Sigmoid colon (tissue), 7 donors: ENCODE results near the gene MATCAP1. TPM values are rescaled to one million over a fixed set of nuclear protein-coding genes. Genes with fewer than 3 reads are reported as not detected.

ENCODE experiments used
- DNase-seq: peaks from one replicate; pipeline ENCODE4 v3.0.0-alpha.2; 2019
- H3K27ac ChIP-seq, 4 donors: fragments of 200-600 bp; sonication (generic); one replicate each; pipeline ENCODE4 v1.5.1; 2016 to 2019; ENCODE audit warnings: mild to moderate bottlenecking in 1 of 4
- H3K27me3 ChIP-seq, 3 donors: fragments of 200-600 bp; sonication (generic); one replicate each; pipeline ENCODE4 v1.5.1; 2019; ENCODE audit warnings: mild to moderate bottlenecking in 1 of 3
- H3K36me3 ChIP-seq, 4 donors: fragments of 200-600 bp; sonication (generic); one replicate each; pipeline ENCODE4 v1.5.1; 2016 to 2019
- H3K4me1 ChIP-seq, 4 donors: fragments of 200-600 bp; sonication (generic); one replicate each; pipeline ENCODE4 v1.5.1; 2017 to 2019
- H3K4me3 ChIP-seq, 4 donors: fragments of 200-600 bp; sonication (generic); one replicate each; pipeline ENCODE4 v1.5.1; 2017 to 2019; ENCODE audit warnings: mild to moderate bottlenecking in 2 of 4, moderate library complexity in 1 of 4
- H3K9me3 ChIP-seq, 4 donors: fragments of 200-600 bp in 3 of 4; sonication (generic) in 3 of 4; one replicate each; pipeline versions ENCODE4 v1.5.1 to v1.6.1; 2013 to 2019
- CTCF ChIP-seq, 4 experiments: fragments of 450-650 bp in 3 of 4; fragments of 200-600 bp in 1 of 4; IDR thresholded peaks; one replicate each; pipeline ENCODE4 v1.5.1; 2016 to 2019; ENCODE audit warnings: antibody characterized with exemption in 4 of 4, mild to moderate bottlenecking in 3 of 4, moderate library complexity in 2 of 4
- EP300 ChIP-seq, 4 donors: sonication (generic); formaldehyde crosslinking; IDR thresholded peaks; one replicate each; pipeline ENCODE4 v1.6.1; 2017; ENCODE audit warnings: antibody characterized with exemption in 4 of 4
- POLR2A ChIP-seq, 2 donors: fragments of 450-650 bp; IDR thresholded peaks; one replicate each; pipeline ENCODE4 v1.6.1; 2016; ENCODE audit warnings: antibody characterized with exemption in 2 of 2, mild to moderate bottlenecking in 2 of 2, moderate library complexity in 2 of 2
- POLR2AphosphoS5 ChIP-seq, 4 donors: sonication (generic); formaldehyde crosslinking; IDR thresholded peaks; one replicate each; pipeline ENCODE4 v1.6.1; 2017; ENCODE audit warnings: antibody characterized with exemption in 4 of 4
- WGBS, 2 donors: extraction: QIAGEN DNeasy Blood & Tissue Kit; methylation state at CpG; one replicate each; pipeline ENCODE4 v1.1.7; 2013; 5-methylcytosine and 5-hydroxymethylcytosine counted together
- intact Hi-C: fragments of 100-400 bp; cut with DNase I; formaldehyde crosslinking; loops from one replicate; pipeline ENCODE4 v1.15.1; 2023
- polyA plus RNA-seq, 3 donors: library from polyadenylated mRNA; stranded (reverse); fragments of 200-250 nt; gene quantifications; one replicate each; pipeline ENCODE4 v1.2.3, GENCODE V29; 2013
- total RNA-seq, 4 donors: library from RNA; depleted of rRNA; stranded (reverse); fragments of >200 nt; gene quantifications; one replicate each; pipeline ENCODE4 v1.1.0, GENCODE V29; 2016
- donor health status: healthy with polysubstance abuse.
- donor health status: Bipolar disorder and iron deficiency.
- donor health status: healthy.

MATCAP1 gene
- total and polyA plus RNA-seq, 7 donors = 3.0 to 30.3 (median 9.4) TPM

GRCh38 chr16:67166110-67166547, 17.6 kb downstream of the MATCAP1 start:
- no peak for DNase-seq
- intact Hi-C loops = no loop called here
- H3K9me3 ChIP-seq = no peaks in the 10 kb centered on the region
- peaks cover 0 to 77% (median 73%) of the 10 kb centered on the region in 4 donors for H3K4me1 ChIP-seq
- H3K27me3 ChIP-seq = peaks cover 34 to 53% (median 46%) of the 10 kb centered on the region in 3 donors
- H3K27ac ChIP-seq = peak overlapping the region in 2 of 4 donors; percentile 6 to 88
- no peak for TF ChIP-seq EP300 (IDR thresholded peaks at IDR 0.05)
- no peak for TF ChIP-seq POLR2A (IDR thresholded peaks at IDR 0.05)
- TF ChIP-seq POLR2AphosphoS5 (IDR thresholded peaks at IDR 0.05) = no peak
- TF ChIP-seq CTCF (IDR thresholded peaks at IDR 0.05) = no peak
- H3K36me3 ChIP-seq = no peaks in the 10 kb centered on the region
- H3K4me3 ChIP-seq = peak overlapping the region in 1 of 4 donors; percentile 47
- WGBS, 2 donors = 31 to 65% methylated on average over 18 of the region's 18 CpGs

GRCh38 chr16:67165121-67166078, 18.4 kb downstream of the MATCAP1 start:
- peak overlapping the region; percentile 68 to 88 (median 71) for H3K27ac ChIP-seq
- H3K9me3 ChIP-seq = no peaks in the 10 kb centered on the region
- H3K4me1 ChIP-seq = peaks cover 0 to 76% (median 74%) of the 10 kb centered on the region in 4 donors
- no peaks in the 10 kb centered on the region for H3K36me3 ChIP-seq
- intact Hi-C loops = no loop called here
- peaks cover 34 to 58% (median 46%) of the 10 kb centered on the region in 3 donors for H3K27me3 ChIP-seq
- peak overlapping the region in 3 of 4 donors; percentile 35 to 47 (median 43) for H3K4me3 ChIP-seq
- DNase-seq = no peak
- no peak for TF ChIP-seq EP300 (IDR thresholded peaks at IDR 0.05)
- TF ChIP-seq POLR2AphosphoS5 (IDR thresholded peaks at IDR 0.05) = no peak
- no peak for TF ChIP-seq POLR2A (IDR thresholded peaks at IDR 0.05)
- no peak for TF ChIP-seq CTCF (IDR thresholded peaks at IDR 0.05)
- 8% methylated on average over 85 of the region's 85 CpGs for WGBS, 2 donors

- peaks cover 0 to 75% (median 72%) of the 10 kb centered on the region in 4 donors for H3K4me1 ChIP-seq
These were observed 19.1 kb downstream of the MATCAP1 start, which contains the start of gene HSF4 for GRCh38 chr16:67164599-67165061. Gene HSF4 (plus strand): TSS chr16:67164745. CDS start chr16:67164812, 67 bp downstream.

More at GRCh38 chr16:67164599-67165061, 19.1 kb downstream of the MATCAP1 start, which contains the start of gene HSF4:
- WGBS, 2 donors = 2% methylated on average over 41 of the region's 41 CpGs
- peak; percentile 85 for DNase-seq
- Histone ChIP-seq H3K27me3 (peaks cover 34 to 58% (median 46%) of the 10 kb centered on the region in 3 donors), H3K4me3 (peak within 1 kb of the TSS; percentile 17 to 47 (median 39)), H3K27ac (peak within 1 kb of the TSS; percentile 68 to 88 (median 71)), H3K9me3 (no peaks in the 10 kb centered on the region), H3K36me3 (no peaks in the 10 kb centered on the region)
- peak; percentile 29 to 68 (median 42) for TF ChIP-seq POLR2AphosphoS5 (IDR thresholded peaks at IDR 0.05)
- peak in 1 of 2 donors; percentile 17 for TF ChIP-seq POLR2A (IDR thresholded peaks at IDR 0.05)
- TF ChIP-seq CTCF (IDR thresholded peaks at IDR 0.05) = no peak
- no peak for TF ChIP-seq EP300 (IDR thresholded peaks at IDR 0.05)
- intact Hi-C loops = no loop called here
